SKM-1 treated with dmso at 0.1 percent for 144 hours (cell line): ENCODE data around the gene LRTM1.
A peak's percentile ranks its signal among the peaks of the same experiment; 100 is the strongest.

Source experiments
- DNase-seq: peaks from one replicate; lab custom pipeline; 2025; ENCODE audit not compliant: unreplicated experiment; lab: John Stamatoyannopoulos, UW

Gene LRTM1

DNA sequence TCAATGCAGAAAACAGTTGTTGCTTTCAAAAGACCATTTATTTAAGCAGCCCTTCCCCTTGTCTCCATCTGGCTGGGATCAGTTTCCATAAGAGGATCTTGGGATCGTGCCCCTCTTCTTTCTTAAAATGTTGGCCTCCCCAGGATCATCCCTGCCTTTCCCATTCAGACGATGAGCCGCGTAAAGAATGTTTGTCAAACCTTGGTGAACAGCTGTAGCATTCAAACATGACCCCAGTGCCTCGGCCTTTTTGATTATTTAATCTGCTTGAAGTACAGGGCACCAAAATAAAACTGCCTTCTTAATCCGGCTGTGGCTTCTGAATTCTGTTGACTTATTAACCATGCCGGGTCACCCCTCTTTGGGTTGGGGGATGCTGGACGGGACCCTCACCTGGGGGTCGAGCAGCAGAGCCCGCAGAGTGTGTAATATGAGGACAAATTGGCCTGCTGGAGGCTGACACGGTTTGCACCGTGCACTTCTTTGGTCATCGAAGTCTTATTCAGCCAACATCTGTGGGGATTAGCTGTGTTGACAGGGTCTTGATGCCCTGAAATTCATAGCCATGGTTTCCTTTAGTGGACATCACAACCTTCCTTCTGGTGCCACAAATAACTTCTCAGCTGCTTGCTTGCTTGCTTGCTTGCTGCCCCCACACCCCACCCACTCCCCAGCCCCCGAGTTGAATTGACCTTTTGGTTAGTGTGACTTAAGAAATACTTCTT lies at the start of gene LRTM1:
Gene LRTM1, minus strand, starts transcription at position 14 of the 725 bp plus-strand sequence. CDS start 148 bp downstream, outside the sequence.
- no peak for DNase-seq

DNA sequence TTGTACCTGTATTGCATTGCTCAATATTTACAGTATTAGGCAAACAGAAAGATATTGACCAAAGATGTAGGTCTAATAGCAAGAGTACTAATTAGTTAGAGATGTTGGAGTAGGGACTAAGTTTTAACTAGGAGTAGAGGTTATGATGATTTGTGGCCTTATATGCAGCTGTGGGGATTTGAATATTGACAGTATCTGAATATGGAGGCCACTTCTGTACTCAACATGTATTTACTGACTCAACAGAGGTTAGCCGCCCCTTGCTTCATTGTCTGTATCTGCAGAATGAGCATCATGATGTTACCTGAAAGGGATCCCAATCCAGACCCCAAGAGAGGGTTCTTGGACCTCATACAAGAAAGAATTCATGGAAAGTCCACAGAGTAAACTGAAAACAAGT lies 49.6 kb upstream of the LRTM1 start:
- no peak for DNase-seq

DNA sequence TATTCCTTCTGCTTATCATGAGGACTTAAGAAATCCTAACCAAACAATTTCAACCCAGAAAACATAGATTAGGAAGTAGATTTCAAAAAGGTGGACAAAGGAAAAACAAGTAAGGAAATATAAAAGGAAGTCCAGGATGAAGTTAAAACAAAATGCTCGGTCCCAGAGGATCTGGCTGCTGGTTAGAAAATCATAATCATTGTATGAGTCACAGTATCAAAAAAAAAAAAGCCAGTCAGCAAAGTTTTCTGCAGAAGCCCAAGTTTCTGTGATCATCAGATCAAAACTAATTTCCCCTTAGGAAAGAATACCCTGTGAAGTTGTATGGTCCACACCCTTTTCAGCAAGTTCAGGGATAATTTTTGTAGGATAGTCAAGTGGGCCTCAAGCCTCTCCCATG lies 43.0 kb upstream of the LRTM1 start:
- DNase-seq, result no peak

DNA sequence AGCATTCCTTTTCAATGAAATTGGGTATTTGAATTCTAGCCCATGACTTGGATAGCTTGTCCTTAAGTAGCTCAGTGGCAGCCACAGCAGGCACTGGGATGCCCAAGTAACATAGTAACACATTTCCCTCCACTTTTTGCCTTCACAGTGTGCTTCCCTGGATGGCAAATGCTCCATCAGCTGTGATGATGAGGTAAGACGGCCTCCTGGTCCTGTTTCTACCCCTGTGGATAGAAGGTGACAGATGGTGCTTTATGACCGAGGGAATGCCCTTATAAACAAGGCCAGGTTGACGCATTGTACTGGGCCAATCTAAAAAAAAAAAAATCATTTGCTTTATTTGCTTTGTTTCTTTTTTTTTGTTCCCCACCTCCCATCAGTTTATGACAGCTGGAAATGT lies 41.8 kb upstream of the LRTM1 start:
- DNase-seq, result no peak

DNA sequence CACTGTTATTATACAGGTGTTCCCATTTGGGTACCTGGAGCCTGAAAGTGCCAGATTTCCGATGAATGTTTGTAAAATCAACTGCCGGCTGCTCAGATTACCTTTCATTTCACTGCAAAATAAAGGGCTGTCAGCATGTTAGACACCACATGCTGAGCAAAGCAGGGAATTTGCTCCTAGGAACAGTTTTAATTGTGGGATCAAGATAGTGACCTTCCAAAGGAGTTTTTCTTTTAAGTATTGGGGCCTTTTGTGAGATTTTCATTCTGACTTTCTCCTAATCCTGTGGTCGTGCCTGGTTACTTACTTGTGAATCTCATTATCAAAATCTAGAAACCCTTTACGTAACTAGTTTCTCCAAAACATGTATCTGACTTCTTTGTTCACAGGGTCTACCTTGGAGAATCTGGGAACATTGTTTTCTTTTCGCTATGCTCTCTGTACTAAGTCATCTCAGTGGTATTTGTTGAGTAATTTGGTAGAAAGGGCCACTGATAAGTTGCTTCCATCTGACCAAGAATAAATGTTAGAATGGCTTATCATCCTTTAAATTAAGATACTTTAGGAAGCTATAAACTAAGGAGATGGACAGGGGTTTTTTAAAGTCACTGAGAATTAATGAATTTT lies 40.8 kb upstream of the LRTM1 start:
- no peak for DNase-seq

DNA sequence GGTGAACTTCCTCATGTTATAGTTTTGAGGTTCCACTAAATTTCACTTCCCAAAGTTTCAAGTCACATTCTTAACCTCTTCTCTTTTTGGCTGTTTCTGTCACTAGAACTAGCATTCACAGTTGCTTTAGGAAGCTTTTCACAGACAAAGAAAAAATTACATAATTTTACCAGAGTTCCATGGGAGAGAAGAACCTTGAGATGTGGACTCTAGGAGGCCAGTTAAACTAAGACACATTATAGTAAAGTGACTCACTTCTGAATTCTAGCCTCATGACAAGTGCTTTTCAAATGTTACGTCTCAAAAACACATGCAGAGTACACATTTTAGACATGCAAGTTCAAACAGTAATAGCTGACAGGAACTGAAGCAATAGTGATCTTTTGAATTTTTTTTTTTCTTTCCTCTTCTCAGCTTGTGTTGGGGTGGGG lies 39.9 kb upstream of the LRTM1 start:
- peak; percentile 89 for DNase-seq

DNA sequence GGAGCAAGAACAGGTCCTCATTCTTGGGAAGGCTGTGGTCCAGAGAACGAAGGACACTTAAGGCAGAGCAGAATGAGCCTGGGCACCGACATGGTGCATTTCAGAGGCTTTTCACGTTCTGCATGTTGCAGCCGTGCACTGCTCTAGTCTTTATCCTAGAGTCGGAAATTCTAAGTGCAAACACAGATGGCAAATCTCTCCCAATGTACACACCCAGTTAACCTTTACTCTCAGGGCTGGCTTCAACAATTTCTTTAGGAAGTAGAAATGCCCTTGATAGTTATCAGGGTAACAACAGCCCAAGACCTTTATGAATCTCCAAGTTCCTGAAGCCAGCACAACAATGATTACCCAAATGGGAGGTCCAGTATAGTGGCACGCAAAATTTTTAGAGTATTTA lies 39.1 kb upstream of the LRTM1 start:
- no peak for DNase-seq

DNA sequence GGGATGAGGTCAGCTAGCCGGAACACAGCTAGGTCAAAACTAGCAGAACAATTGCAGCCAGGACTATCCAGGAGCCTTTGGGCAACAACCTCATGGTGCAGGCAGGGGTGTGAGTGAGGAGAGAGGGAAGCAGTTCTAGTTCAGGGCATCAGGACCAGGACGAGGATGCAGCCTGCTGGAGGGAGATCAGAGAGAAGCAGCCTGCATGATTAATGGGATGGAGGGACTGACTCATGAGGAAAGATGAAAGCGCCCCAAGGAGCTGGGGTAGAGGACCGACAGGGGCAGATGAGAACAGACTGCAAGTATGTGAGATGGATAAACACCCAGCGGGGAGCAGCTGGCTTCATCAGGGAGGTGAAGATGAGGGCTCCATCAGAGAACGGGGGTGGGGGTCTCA lies 37.9 kb upstream of the LRTM1 start:
- DNase-seq, result no peak

DNA sequence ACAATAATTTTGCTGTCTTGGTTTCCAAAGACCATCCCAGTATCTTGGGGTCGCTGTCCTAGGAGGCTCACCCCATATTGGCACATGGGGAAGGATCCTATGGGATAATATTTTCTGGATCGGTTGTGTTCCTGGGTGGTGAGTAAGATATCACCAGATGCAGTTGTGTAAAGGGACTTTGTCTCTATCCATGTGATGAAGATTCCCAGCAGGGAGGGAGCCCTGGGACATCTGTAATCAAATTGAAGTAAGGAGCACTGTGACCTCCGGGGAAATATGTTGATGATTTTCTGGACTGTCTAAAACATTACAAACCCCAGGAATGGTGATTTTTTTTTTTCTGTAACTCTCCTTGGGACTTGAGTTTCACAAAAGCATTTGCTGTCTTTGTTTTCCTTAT lies 36.2 kb upstream of the LRTM1 start:
- no peak for DNase-seq

DNA sequence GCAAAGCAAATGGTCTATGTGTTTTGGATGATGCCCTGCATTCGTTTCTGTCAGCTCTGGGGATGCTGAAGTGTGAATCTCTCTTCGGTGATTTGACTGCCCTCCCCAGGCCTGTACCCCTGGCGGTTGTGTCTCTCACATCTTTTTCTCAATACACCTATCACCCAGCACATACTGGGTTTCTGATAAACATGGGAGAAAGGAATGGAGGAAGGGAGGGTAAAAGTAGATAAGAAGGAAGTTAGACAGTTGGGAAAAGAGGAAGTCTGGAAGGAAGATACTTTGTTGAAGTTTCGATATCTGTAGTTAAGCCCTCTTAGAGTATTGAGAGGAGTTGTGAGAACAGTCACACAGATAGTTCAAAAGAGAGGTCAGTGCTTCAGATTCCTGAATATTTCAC lies 35.8 kb upstream of the LRTM1 start:
- peak; percentile 82 for DNase-seq

DNA sequence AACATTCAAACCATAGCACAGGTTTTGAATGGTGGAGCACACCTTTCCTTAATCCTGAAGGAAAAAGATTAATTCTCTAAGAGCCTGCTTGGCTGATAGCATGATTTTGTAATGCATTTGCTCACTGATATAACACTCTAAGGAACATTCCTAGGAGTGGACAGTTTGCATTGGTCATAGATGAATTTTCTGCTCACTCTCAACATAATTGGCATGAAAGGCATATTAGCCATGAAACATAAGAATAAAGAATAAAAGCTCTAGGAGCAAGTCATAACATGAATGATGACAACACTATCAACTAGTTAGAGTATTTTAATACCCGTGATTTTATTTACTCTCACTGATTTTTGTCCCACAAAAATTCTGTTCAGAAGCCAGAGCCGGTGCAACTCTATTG lies 34.3 kb upstream of the LRTM1 start:
- DNase-seq, result no peak

DNA sequence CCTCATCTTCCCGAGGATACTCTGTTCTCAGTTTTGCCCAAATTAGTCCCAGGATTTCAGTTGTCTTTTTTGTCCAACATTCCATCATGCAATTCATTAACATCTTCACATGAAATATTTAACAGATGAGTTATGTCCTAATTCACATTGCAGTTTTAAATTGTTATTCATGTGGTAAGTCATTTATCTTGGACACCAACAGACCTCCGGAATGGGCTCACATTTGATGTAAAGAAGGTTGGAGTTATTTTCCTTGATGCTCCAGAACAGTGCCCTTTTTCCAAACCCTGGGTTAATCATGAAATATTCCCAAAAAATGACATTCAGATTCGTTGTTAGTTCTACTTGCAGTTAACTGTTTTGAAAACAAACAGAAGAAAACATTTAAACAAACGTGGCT lies 32.8 kb upstream of the LRTM1 start:
- no peak for DNase-seq

DNA sequence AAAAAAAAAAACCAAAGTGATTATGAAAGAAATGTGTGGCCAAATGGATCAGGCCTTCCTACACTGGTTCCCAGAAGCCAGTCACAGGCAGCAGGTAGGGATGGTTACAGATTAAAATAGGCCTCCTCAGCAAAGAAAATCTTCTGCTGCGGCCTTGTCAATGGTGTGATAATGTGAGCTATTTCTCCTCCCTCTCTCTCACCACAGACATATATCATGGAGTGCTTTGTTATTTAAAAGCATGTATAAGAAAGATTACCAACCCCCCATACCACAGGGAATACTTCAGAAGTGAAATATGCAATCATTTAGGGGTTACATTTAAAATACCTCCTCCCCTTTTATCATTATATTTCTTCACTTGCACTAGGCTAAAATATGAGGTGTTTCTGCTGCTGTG lies 32.2 kb upstream of the LRTM1 start:
- no peak for DNase-seq

DNA sequence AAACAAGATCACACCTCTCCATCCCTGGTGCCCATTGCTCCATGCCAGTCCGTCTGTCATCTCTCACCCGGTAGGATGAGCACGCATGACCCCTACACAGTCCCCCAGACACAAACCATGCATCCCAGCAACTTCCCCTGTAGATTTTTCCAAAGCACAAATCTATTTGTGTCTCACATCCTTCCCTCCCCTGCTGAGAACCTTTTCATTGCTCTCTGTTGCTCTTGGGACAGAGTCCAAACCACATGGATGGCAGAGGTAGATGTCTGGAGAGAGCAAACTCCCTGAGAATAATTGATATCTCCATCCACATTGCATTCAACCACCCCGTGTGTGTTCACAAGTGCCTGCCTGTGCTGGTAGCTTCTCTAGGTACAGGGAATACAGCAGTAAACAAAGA lies 29.9 kb upstream of the LRTM1 start:
- DNase-seq, result no peak

DNA sequence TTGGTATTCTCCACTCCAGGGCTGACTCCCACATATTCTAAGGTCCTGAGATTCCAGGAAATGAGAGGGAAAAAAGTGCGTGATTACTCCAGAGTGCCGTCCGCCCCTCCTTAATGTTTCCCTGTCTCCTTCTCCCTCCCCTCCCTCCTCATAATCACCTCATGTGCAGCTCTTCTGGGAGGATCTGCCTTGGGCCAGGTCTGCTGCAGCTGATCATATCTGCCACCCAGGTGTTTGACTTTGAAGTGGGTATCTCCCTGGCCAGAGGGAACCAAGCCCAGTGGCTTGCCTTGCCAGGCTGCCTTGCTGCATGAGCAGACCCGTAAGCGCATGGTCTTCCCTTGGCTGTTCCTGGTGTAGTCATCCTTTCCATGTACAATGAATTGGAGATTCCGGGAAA lies 28.1 kb upstream of the LRTM1 start:
- no peak for DNase-seq

DNA sequence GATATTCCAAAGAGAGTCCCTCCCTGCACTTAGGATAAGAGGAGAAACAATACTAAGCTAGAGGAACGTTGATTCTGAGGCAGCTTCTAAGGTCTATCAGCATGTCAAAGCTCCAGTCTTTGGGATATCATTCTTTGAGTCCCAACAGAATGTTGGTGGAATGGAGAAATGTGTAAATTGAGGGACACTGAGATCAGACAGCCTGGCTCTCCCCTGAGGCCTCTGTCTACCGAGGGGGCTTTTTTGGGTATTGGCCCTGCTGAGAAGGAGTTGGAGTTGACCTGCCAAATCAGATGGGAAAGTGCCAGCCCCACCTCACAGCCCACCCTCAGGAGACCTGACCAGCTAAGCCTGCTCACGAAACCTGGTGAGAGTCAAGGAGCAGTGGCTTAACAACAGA lies 27.6 kb upstream of the LRTM1 start:
- DNase-seq, result no peak

DNA sequence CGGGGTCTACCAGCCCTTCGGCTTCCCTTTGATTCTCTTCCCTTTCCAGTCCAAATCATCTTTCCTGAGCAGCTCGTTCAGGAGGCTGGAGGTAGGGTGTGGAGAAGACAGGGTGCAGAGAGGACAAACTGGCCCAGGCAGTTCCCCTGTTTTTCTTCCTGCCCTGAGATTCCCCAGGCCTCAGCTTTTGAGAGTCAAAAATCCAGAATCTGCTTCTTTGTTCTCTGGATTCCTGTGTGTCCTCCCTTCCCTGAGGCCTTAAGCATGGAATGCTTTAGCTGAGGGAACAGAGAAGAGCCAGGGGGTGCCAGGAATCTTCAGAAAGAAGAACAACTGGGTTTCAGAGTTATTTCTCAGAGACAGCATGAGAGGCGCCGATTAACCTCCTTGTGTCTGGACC lies 26.7 kb upstream of the LRTM1 start:
- no peak for DNase-seq

DNA sequence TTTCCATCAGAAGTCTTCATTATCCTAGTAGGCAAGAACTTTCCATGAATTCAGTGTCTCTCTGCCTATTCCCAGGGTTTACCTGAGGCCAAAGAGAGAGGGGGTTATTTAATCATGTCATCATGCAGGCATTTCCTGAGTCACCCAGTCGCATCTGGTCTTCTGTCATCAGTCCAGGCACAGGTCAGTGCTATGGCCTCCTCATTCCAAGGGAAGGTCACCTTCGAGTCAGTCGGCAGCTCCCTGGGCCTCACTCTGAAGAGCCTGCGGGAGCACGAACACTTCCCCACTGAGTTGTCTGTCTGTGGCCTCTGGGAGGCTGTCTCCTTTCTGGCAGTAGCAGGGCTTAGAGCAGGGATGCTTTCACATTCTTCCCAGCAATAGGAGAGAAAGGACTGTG lies 26.2 kb upstream of the LRTM1 start:
- no peak for DNase-seq

DNA sequence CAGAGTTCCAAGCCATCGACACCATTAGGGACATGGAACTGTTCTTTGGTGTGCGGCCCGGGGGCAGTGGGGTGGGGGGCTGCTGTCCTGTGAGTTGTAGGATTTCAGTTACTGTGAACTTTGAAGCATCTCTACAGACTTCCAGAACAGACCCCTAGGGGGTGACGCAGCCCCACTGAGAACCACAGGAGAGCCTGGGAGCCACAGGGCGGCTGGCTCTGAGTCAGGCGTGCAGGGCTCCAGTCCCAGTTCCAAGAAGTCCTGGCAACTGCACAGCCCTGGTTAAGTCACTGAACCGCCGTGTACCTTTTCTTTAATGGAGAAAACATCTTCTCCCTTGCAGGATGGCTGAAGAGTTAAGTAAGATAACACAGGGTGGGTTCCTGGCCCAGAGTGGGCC lies 23.5 kb upstream of the LRTM1 start:
- peak; percentile 40 for DNase-seq

DNA sequence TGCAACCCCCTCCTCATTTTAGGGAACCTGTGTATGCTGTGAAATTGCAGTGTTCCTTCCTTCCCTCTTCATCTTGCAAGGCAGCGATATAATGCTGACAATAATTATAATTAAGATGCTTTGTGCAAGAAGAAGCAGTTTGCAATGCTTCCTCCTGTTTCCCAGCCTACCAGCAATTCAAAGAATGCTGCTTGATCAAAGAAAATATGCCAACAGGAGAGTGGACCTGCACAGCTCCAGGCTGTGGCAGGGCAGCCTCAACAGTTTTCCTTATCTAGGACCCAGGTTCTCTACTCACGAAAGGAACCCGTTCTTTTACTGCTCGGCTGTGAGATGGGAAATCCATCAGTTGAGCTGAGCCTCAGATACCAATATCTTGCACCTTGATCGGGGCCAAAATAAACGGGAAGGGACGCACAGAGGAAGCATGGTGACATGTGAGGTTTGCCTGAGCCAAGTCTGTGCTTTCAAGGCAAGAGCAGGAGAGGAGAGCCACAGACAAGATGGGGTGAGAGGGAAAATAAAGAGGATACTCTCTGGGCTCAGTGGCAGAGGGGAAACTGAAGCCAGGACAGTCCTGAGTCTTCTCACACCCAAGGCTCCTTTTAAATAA lies 22.6 kb upstream of the LRTM1 start:
- no peak for DNase-seq

DNA sequence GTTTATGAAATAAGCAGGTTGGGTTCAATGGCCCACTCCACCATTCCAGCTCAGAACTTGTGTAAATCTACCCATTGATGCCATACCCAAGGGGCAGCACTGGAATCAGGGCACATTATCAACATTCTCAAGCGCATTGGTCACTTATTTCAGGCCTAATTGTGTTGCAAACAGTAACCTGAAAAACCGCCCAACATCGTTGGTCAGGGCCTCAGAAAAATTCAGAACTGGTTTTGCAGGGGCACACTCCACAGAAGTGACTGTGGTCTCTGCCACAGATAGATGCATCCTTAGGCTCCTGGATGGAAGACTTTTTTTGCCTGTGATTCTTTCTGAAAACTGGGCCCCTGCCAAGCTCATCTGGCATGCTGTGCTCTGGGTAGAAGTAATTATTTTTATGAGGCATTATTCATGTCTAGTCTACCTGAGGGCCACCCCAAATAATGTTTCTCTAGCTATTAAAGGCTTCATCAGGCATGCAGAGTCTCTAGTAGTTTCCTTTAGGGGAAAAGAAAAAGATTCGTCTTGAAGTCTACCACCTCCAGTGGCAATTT lies 21.7 kb upstream of the LRTM1 start:
- DNase-seq, result no peak

DNA sequence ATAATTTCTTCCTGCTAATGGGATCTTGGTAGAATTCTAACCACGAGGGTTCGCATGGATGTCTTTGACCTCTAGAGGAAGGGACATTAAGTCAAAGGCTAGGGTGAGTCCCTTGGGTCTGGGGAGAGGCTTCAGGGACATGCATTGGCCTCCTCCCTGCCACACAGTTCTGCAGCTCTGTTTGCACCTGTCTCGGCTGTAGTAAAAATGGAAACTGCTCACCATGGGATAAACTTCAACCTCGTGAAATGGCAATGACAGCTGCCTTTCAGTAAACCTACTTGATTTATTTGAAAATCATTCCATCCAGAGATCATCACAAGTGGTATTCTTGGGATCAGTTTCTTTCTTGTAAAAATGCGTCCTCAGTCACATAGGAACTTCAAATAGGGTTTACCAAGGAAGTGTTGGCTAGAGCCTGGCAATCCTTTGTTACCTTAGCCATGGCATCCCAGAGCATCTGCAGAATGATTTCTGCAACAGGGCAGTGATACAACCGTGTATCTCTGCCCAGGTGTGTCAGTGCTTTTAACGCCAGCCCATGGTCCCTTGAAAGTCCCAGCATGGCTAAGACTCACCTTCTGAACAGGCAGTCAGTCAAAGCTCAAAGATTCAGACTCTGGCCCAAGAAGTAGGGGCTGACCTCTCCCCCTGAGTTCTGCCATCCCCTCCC lies 14.0 kb upstream of the LRTM1 start:
- no peak for DNase-seq
